Hepatocyte (in vitro differentiated cells): ENCODE results near the gene COL7A1. TPM values are rescaled to one million over a fixed set of nuclear protein-coding genes. Genes with fewer than 3 reads are reported as not detected.

Experiments used
- DNase-seq: peaks from one replicate; pipeline ENCODE4 v3.0.0-alpha.2; 2016; ENCODE audit warnings: low spot score
- H2AFZ ChIP-seq: fragments of 200-600 bp; sonication (generic); 2 replicates; pipeline ENCODE4 v1.6.0; 2016; ENCODE audit warnings: antibody characterized with exemption, mild to moderate bottlenecking
- H3K27ac ChIP-seq: fragments of 200-600 bp; sonication (generic); 2 replicates; pipeline ENCODE4 v1.5.1; 2016; ENCODE audit warnings: mild to moderate bottlenecking
- H3K27me3 ChIP-seq: fragments of 200-600 bp; sonication (generic); 2 replicates; pipeline ENCODE4 v1.6.1; 2016
- H3K36me3 ChIP-seq: fragments of 200-600 bp; sonication (generic); replicated peaks from 2 replicates; pipeline ENCODE4 v1.5.1; 2016; ENCODE audit warnings: low read depth; ENCODE audit not compliant: insufficient read depth
- H3K4me1 ChIP-seq: fragments of 200-600 bp; sonication (generic); 2 replicates; pipeline ENCODE4 v1.5.1; 2016; ENCODE audit warnings: mild to moderate bottlenecking, moderate library complexity; ENCODE audit not compliant: insufficient read depth
- H3K4me2 ChIP-seq: fragments of 200-600 bp; sonication (generic); 2 replicates; pipeline ENCODE4 v1.6.0; 2016
- H3K4me3 ChIP-seq: fragments of 200-600 bp; sonication (generic); 2 replicates; pipeline ENCODE4 v1.5.1; 2016; ENCODE audit warnings: mild to moderate bottlenecking
- H3K79me2 ChIP-seq: fragments of 200-600 bp; sonication (generic); 2 replicates; pipeline ENCODE4 v1.6.0; 2017; ENCODE audit warnings: mild to moderate bottlenecking
- H3K9me2 ChIP-seq: fragments of 200-600 bp; sonication (generic); replicated peaks from 2 replicates; pipeline ENCODE4 v1.6.0; 2017; ENCODE audit warnings: mild to moderate bottlenecking; ENCODE audit not compliant: insufficient read depth
- H3K9me3 ChIP-seq: fragments of 200-600 bp; sonication (generic); 2 replicates; pipeline ENCODE4 v1.5.1; 2016; ENCODE audit warnings: low read depth, mild to moderate bottlenecking
- H4K20me1 ChIP-seq: fragments of 200-600 bp; sonication (generic); 2 replicates; pipeline ENCODE4 v1.6.0; 2016; ENCODE audit warnings: mild to moderate bottlenecking; ENCODE audit not compliant: insufficient read depth, poor library complexity, severe bottlenecking
- CTCF ChIP-seq: fragments of 200-600 bp; sonication (generic); IDR thresholded peaks from 2 replicates; pipeline ENCODE4 v1.5.1; 2016; ENCODE audit warnings: antibody characterized with exemption, mild to moderate bottlenecking; ENCODE audit not compliant: poor library complexity
- EZH2 ChIP-seq: fragments of 200-600 bp; sonication (generic); IDR thresholded peaks from 2 replicates; pipeline ENCODE4 v1.6.1; 2016; ENCODE audit warnings: antibody characterized with exemption, mild to moderate bottlenecking, borderline replicate concordance
- EZH2phosphoT487 ChIP-seq: fragments of 200-600 bp; sonication (generic); IDR thresholded peaks from one replicate; pipeline ENCODE4 v1.6.1; 2018; ENCODE audit warnings: antibody characterized with exemption, mild to moderate bottlenecking, low read depth, moderate library complexity; ENCODE audit not compliant: unreplicated experiment, severe bottlenecking
- WGBS: methylation state at CpG from one replicate; pipeline ENCODE4 v1.1.6; 2016; ENCODE audit warnings: low lambda C conversion rate; ENCODE audit errors: missing lambda C conversion rate; 5-methylcytosine and 5-hydroxymethylcytosine counted together
- polyA plus RNA-seq: library from polyadenylated mRNA; unstranded; fragments of >200 nt; fragmentation: Nextera tagmentation; extraction: Ambion mirVana; gene quantifications from 2 replicates; pipeline ENCODE4 v1.2.1, GENCODE V29; 2016
- total RNA-seq: library from RNA; depleted of rRNA; stranded (reverse); fragments of >200 nt; gene quantifications from 2 replicates; pipeline ENCODE4 v1.2.3, GENCODE V29; 2014

COL7A1 gene
- total and polyA plus RNA-seq, 2 experiments from 2014 or later: 17.4 to 19.6 TPM

GRCh38 chr3:48546203-48546829 is 48.8 kb downstream of the COL7A1 start:
- no peak overlapping the region for H2AFZ ChIP-seq
- H3K9me3 ChIP-seq: no peaks in the 10 kb centered on the region
- no peak overlapping the region for H3K27ac ChIP-seq
- WGBS: 82% methylated on average over 4 of the region's 4 CpGs
- no peaks in the 10 kb centered on the region for H3K79me2 ChIP-seq
- TF ChIP-seq EZH2phosphoT487 (no peak), CTCF (no peak), EZH2 (no peak)
- H3K4me1 ChIP-seq: no peaks in the 10 kb centered on the region
- H3K9me2 ChIP-seq: no peaks in the 10 kb centered on the region
- H3K27me3 ChIP-seq: no peaks in the 10 kb centered on the region
- H3K4me2 ChIP-seq: no peak overlapping the region
- H4K20me1 ChIP-seq: no peaks in the 10 kb centered on the region
- no peaks in the 10 kb centered on the region for H3K36me3 ChIP-seq
- peak; percentile 13 for DNase-seq
- H3K4me3 ChIP-seq: no peak overlapping the region

- Histone ChIP-seq H3K27me3 (no peaks in the 10 kb centered on the region), H3K36me3 (no peaks in the 10 kb centered on the region), H3K4me2 (no peak overlapping the region), H4K20me1 (no peaks in the 10 kb centered on the region), H3K79me2 (no peaks in the 10 kb centered on the region), H3K4me3 (no peak overlapping the region), H3K9me2 (no peaks in the 10 kb centered on the region), H2AFZ (no peak overlapping the region), H3K9me3 (no peaks in the 10 kb centered on the region), H3K27ac (no peak overlapping the region), H3K4me1 (no peaks in the 10 kb centered on the region)
- DNase-seq: peak; percentile 1
- no peak for TF ChIP-seq EZH2phosphoT487
- TF ChIP-seq CTCF: no peak
- 94% methylated on average over 5 of the region's 5 CpGs for WGBS
Measured at GRCh38 chr3:48544141-48544540, 51.0 kb downstream of the COL7A1 start.

- Histone ChIP-seq H3K27ac (no peak overlapping the region), H3K9me3 (no peaks in the 10 kb centered on the region), H3K79me2 (no peaks in the 10 kb centered on the region), H3K4me2 (no peak overlapping the region), H2AFZ (no peak overlapping the region), H3K9me2 (no peaks in the 10 kb centered on the region), H4K20me1 (no peaks in the 10 kb centered on the region), H3K36me3 (no peaks in the 10 kb centered on the region), H3K4me1 (no peaks in the 10 kb centered on the region), H3K27me3 (no peaks in the 10 kb centered on the region), H3K4me3 (no peak overlapping the region)
- no peak for TF ChIP-seq EZH2
- TF ChIP-seq EZH2phosphoT487: no peak
- TF ChIP-seq CTCF: no peak
- 88% methylated on average over 9 of the region's 9 CpGs for WGBS
- peak; percentile 2 for DNase-seq
Measured at GRCh38 chr3:48543271-48543866, 51.8 kb downstream of the COL7A1 start.
